Keratinocyte (primary cell): ENCODE measurements around the gene HYKK. TPM values are rescaled to one million over a fixed set of nuclear protein-coding genes. Genes with fewer than 3 reads are reported as not detected.

ENCODE experiments used
- DNase-seq: peaks from one replicate; pipeline ENCODE4 v3.0.0-alpha.2; 2011; ENCODE audit warnings: low read depth, missing footprints, low spot score
- FAIRE-seq: peaks from 2 replicates; lab custom pipeline; 2011; peaks lifted over from hg19 to GRCh38; lab: Jason Lieb, UNC
- H2AFZ ChIP-seq: 2 replicates; pipeline ENCODE4 v1.6.0; 2012; ENCODE audit warnings: low read length, control low read depth, inconsistent platforms; ENCODE audit not compliant: control insufficient read depth
- H3K27ac ChIP-seq: 2 replicates; pipeline ENCODE4 v1.5.1; 2011; ENCODE audit warnings: low read length; ENCODE audit not compliant: control insufficient read depth, insufficient read depth
- H3K27me3 ChIP-seq: 3 replicates; pipeline ENCODE4 v1.6.0; 2011; ENCODE audit warnings: low read length; ENCODE audit not compliant: control insufficient read depth, insufficient read depth; ENCODE audit errors: extremely low read depth
- H3K36me3 ChIP-seq, 2 experiments: 2 replicates in 1 of 2; 3 replicates in 1 of 2; pipeline ENCODE4 v1.5.1; 2011; ENCODE audit warnings: low read length in 2 of 2, mild to moderate bottlenecking in 1 of 2; ENCODE audit not compliant: control insufficient read depth in 2 of 2, insufficient read depth in 2 of 2; ENCODE audit errors: extremely low read depth in 1 of 2
- H3K4me1 ChIP-seq: 3 replicates; pipeline ENCODE4 v1.5.1; 2011; ENCODE audit warnings: low read length; ENCODE audit not compliant: control insufficient read depth, insufficient read depth; ENCODE audit errors: extremely low read depth
- H3K4me2 ChIP-seq: 3 replicates; pipeline ENCODE4 v1.6.0; 2011; ENCODE audit warnings: low read depth, low read length; ENCODE audit not compliant: control insufficient read depth, insufficient read depth; ENCODE audit errors: extremely low read depth
- H3K4me3 ChIP-seq, 3 experiments: fragments of 200-600 bp in 1 of 3; sonication (generic) in 1 of 3; 2 replicates in 2 of 3; 3 replicates in 1 of 3; pipeline ENCODE4 v1.5.1; 2011 to 2016; ENCODE audit warnings: low read length in 3 of 3, mild to moderate bottlenecking in 3 of 3, control low read depth in 2 of 3, inconsistent platforms in 1 of 3, low read depth in 1 of 3, mixed read lengths in 1 of 3, mixed run types in 1 of 3, moderate library complexity in 1 of 3; ENCODE audit not compliant: control insufficient read depth in 2 of 3, insufficient read depth in 2 of 3; ENCODE audit errors: extremely low read depth in 1 of 3
- H3K79me2 ChIP-seq: 2 replicates; pipeline ENCODE4 v1.6.0; 2012; ENCODE audit warnings: low read length; ENCODE audit not compliant: control insufficient read depth, insufficient read depth
- H3K9ac ChIP-seq: 3 replicates; pipeline ENCODE4 v1.6.0; 2011; ENCODE audit warnings: low read length; ENCODE audit not compliant: control insufficient read depth, insufficient read depth; ENCODE audit errors: extremely low read depth
- H3K9me1 ChIP-seq: 3 replicates; pipeline ENCODE4 v1.6.0; 2011; ENCODE audit warnings: low read length; ENCODE audit not compliant: control insufficient read depth, insufficient read depth; ENCODE audit errors: extremely low read depth
- H3K9me3 ChIP-seq: 2 replicates; pipeline ENCODE4 v1.5.1; 2012; ENCODE audit warnings: low read depth, low read length; ENCODE audit not compliant: control insufficient read depth
- H4K20me1 ChIP-seq: 3 replicates; pipeline ENCODE4 v1.6.0; 2011; ENCODE audit warnings: low read length; ENCODE audit not compliant: control insufficient read depth, insufficient read depth; ENCODE audit errors: extremely low read depth
- EZH2 ChIP-seq: IDR thresholded peaks from one replicate; pipeline ENCODE4 v1.6.1; 2012; ENCODE audit warnings: inconsistent platforms, mild to moderate bottlenecking, low read length, moderate library complexity
- dilution Hi-C: fragments of 300-500 bp; cut with MboI; formaldehyde crosslinking; loops from one replicate; pipeline ENCODE4 v1.7.0; 2020; ENCODE audit warnings: low sequenced_read_pairs; ENCODE audit not compliant: extremely low pct_ligation_motif_present
- polyA plus RNA-seq, 5 experiments: library from polyadenylated mRNA; depleted of rRNA in 3 of 5; stranded (reverse) in 3 of 5; stranded (forward) in 1 of 5; unstranded in 1 of 5; fragments of >200 nt; gene quantifications; 1 replicate in 1 of 5; 2 replicates in 3 of 5; 3 replicates in 1 of 5; pipeline versions ENCODE4 v1.2.1 to v1.2.3, GENCODE V29; 2011 to 2012; ENCODE audit warnings: missing spikeins in 2 of 5, low read depth in 1 of 5, low replicate concordance in 1 of 5
- TF ChIP-seq, protein P1 (sequence below), 3 experiments: IDR thresholded peaks in 1 of 3; conservative IDR thresholded peaks in 1 of 3; optimal IDR thresholded peaks in 1 of 3; 2 replicates in 2 of 3; 3 replicates in 1 of 3; pipeline versions ENCODE3 to v1.5.1; 2011; ENCODE audit warnings: low read length in 3 of 3, mild to moderate bottlenecking in 3 of 3, moderate library complexity in 2 of 3, control low read depth in 1 of 3, inconsistent platforms in 1 of 3; ENCODE audit not compliant: insufficient read depth in 2 of 3; ENCODE audit errors: extremely low read depth in 1 of 3

Gene HYKK
- polyA plus RNA-seq, 1 donor (not counting 4 experiments of a cell fraction or from before 2014, with no cell fraction given), result 2.2 TPM

DNA sequence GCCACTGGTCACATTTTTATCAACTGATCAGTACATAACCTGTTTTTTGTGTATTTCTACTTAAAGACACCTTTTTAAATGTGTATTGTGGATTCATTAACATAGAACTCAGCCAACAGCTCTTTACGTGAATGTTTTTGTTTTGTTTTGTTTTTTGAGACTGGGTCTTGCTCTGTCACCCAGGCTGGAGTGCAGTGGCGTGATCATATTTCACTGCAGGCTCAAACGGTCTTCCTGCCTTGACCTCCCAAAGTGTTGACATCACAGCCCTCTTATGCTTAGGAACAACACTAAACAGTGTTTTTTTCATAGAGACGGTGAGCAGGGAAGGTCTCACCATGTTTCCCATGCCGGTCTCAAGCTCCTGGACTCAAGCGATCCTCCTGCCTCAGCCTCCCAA is 42.8 kb downstream of the HYKK start:
- no peak overlapping the region for H3K9ac ChIP-seq
- H3K79me2 ChIP-seq, result no peaks in the 10 kb centered on the region
- FAIRE-seq, result no peak
- no peak overlapping the region for H2AFZ ChIP-seq
- dilution Hi-C loops, result no loop called here
- no peaks in the 10 kb centered on the region for H3K9me1 ChIP-seq
- H3K4me3 ChIP-seq, result no peak overlapping the region
- DNase-seq, result no peak
- H3K9me3 ChIP-seq, result no peaks in the 10 kb centered on the region
- H3K36me3 ChIP-seq, result peaks cover 15 to 19% of the 10 kb centered on the region in 2 experiments
- no peaks in the 10 kb centered on the region for H3K27me3 ChIP-seq
- no peak overlapping the region for H3K4me2 ChIP-seq
- TF ChIP-seq, protein P1, sequence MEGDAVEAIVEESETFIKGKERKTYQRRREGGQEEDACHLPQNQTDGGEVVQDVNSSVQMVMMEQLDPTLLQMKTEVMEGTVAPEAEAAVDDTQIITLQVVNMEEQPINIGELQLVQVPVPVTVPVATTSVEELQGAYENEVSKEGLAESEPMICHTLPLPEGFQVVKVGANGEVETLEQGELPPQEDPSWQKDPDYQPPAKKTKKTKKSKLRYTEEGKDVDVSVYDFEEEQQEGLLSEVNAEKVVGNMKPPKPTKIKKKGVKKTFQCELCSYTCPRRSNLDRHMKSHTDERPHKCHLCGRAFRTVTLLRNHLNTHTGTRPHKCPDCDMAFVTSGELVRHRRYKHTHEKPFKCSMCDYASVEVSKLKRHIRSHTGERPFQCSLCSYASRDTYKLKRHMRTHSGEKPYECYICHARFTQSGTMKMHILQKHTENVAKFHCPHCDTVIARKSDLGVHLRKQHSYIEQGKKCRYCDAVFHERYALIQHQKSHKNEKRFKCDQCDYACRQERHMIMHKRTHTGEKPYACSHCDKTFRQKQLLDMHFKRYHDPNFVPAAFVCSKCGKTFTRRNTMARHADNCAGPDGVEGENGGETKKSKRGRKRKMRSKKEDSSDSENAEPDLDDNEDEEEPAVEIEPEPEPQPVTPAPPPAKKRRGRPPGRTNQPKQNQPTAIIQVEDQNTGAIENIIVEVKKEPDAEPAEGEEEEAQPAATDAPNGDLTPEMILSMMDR (optimal IDR thresholded peaks at IDR 0.05 in 1 of 3, IDR thresholded peaks at IDR 0.05 in 1 of 3, conservative IDR thresholded peaks at IDR 0.05 in 1 of 3; ENCODE audit: extremely low read depth in 1 of 3, insufficient read depth in 2 of 3, low read length in 3 of 3), result no peak
- TF ChIP-seq EZH2, result no peak
- H3K4me1 ChIP-seq, result no peaks in the 10 kb centered on the region
- no peak overlapping the region for H3K27ac ChIP-seq
- no peaks in the 10 kb centered on the region for H4K20me1 ChIP-seq

DNA sequence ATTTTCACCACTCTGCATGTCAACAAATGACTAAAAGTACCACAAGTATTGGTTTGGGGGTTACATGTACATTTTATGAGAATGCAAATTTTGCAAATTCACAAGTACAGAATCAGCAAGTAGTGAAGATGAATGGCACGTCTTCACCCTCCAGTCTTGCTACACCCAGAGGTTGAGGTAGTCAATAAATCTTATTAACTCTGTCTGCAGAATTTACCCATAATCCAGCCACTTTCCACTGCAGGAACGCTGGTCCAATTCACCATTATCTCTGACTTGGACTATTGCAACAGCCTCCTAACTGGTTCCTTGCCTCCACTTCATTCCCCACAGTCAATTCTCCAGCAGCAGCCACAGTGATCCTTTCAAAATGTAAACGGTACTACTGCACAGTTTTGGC is 43.4 kb downstream of the HYKK start:
- Histone ChIP-seq H3K9me3 (no peaks in the 10 kb centered on the region), H2AFZ (no peak overlapping the region), H3K27me3 (no peaks in the 10 kb centered on the region), H3K9ac (no peak overlapping the region), H3K4me1 (no peaks in the 10 kb centered on the region), H3K9me1 (no peaks in the 10 kb centered on the region), H3K79me2 (no peaks in the 10 kb centered on the region), H3K4me2 (no peak overlapping the region), H3K27ac (no peak overlapping the region), H3K4me3 (no peak overlapping the region), H4K20me1 (no peaks in the 10 kb centered on the region), H3K36me3 (peaks cover 12 to 17% of the 10 kb centered on the region in 2 experiments)
- FAIRE-seq (no peak), DNase-seq (no peak)
- TF ChIP-seq, protein P1 (optimal IDR thresholded peaks at IDR 0.05 in 1 of 3, IDR thresholded peaks at IDR 0.05 in 1 of 3, conservative IDR thresholded peaks at IDR 0.05 in 1 of 3; ENCODE audit: extremely low read depth in 1 of 3, insufficient read depth in 2 of 3, low read length in 3 of 3), result no peak
- no peak for TF ChIP-seq EZH2
- dilution Hi-C loops, result no loop called here
